PFSK-1 (cell line): ENCODE results near the gene SEC31B.

ENCODE experiments used
- FOXP2 ChIP-seq: optimal IDR thresholded peaks from 2 replicates; pipeline ENCODE3; 2011; ENCODE audit warnings: borderline replicate concordance, control low read depth, inconsistent platforms; ENCODE audit not compliant: insufficient read depth; ENCODE audit errors: extremely low read length, extremely low read depth
- POLR2AphosphoS5 ChIP-seq: IDR thresholded peaks from 2 replicates; pipeline ENCODE4 v1.6.1; 2012; ENCODE audit warnings: low read depth, mild to moderate bottlenecking, control low read depth, low read length, moderate library complexity
- REST ChIP-seq, 2 experiments: IDR thresholded peaks; 2 replicates each; pipeline versions ENCODE4 v1.6.1 to v1.8.0; 2011 to 2012; ENCODE audit warnings: low read depth in 2 of 2, low read length in 2 of 2, control low read depth in 1 of 2, inconsistent platforms in 1 of 2, mild to moderate bottlenecking in 1 of 2, moderate library complexity in 1 of 2; ENCODE audit not compliant: insufficient read depth in 1 of 2
- SIN3A ChIP-seq: IDR thresholded peaks from 2 replicates; pipeline ENCODE4 v1.6.1; 2012; ENCODE audit warnings: mild to moderate bottlenecking, low read length, moderate library complexity, borderline replicate concordance; ENCODE audit not compliant: insufficient read depth
- TAF1 ChIP-seq: IDR thresholded peaks from 2 replicates; pipeline ENCODE4 v1.6.1; 2012; ENCODE audit warnings: low read length, control low read depth, borderline replicate concordance; ENCODE audit not compliant: insufficient read depth

The SEC31B gene

GRCh38 chr10:100479037-100479436 is 40.6 kb downstream of the SEC31B start:
- no peak for TF ChIP-seq SIN3A
- TF ChIP-seq FOXP2: no peak
- TF ChIP-seq REST (IDR thresholded peaks at IDR 0.05; ENCODE audit: insufficient read depth in 1 of 2, low read depth in 2 of 2, low read length in 2 of 2): no peak
- no peak for TF ChIP-seq TAF1
- no peak for TF ChIP-seq POLR2AphosphoS5

GRCh38 chr10:100477970-100478369 is 41.7 kb downstream of the SEC31B start:
- TF ChIP-seq POLR2AphosphoS5: no peak

GRCh38 chr10:100470367-100470766 is 49.3 kb downstream of the SEC31B start:
- TF ChIP-seq SIN3A (no peak), POLR2AphosphoS5 (no peak), TAF1 (no peak), REST (IDR thresholded peaks at IDR 0.05; ENCODE audit: insufficient read depth in 1 of 2, low read depth in 2 of 2, low read length in 2 of 2) (no peak), FOXP2 (no peak)

GRCh38 chr10:100469756-100470155 is 49.9 kb downstream of the SEC31B start:
- TF ChIP-seq REST (IDR thresholded peaks at IDR 0.05; ENCODE audit: insufficient read depth in 1 of 2, low read depth in 2 of 2, low read length in 2 of 2) (no peak), TAF1 (no peak), FOXP2 (no peak), SIN3A (no peak), POLR2AphosphoS5 (no peak)

GRCh38 chr10:100468978-100469377 is 50.7 kb downstream of the SEC31B start:
- TF ChIP-seq TAF1 (no peak), FOXP2 (no peak), SIN3A (no peak), REST (IDR thresholded peaks at IDR 0.05; ENCODE audit: insufficient read depth in 1 of 2, low read depth in 2 of 2, low read length in 2 of 2) (no peak), POLR2AphosphoS5 (no peak)

- TF ChIP-seq SIN3A (no peak), POLR2AphosphoS5 (no peak), FOXP2 (no peak), TAF1 (no peak), REST (IDR thresholded peaks at IDR 0.05; ENCODE audit: insufficient read depth in 1 of 2, low read depth in 2 of 2, low read length in 2 of 2) (no peak)
These were observed 51.3 kb downstream of the SEC31B start for GRCh38 chr10:100468322-100468721.
